AG09309 (cell line): Measurements from ENCODE around the gene BLTP3A.
"Not testable (repeated sequence)": the region's sequence is repeated elsewhere in the genome, so short reads cannot be mapped to it uniquely, and the experiment has no call there.

ENCODE experiments used
- DNase-seq: peaks from one replicate; pipeline ENCODE4 v3.0.0-alpha.2; 2010; ENCODE audit warnings: low read depth
- H3K4me3 ChIP-seq: 2 replicates; pipeline ENCODE4 v1.5.1; 2011; ENCODE audit warnings: mild to moderate bottlenecking, low read depth, low read length, moderate library complexity; ENCODE audit not compliant: control insufficient read depth
- CTCF ChIP-seq: IDR thresholded peaks from 2 replicates; pipeline ENCODE4 v1.5.1; 2011; ENCODE audit warnings: mild to moderate bottlenecking, low read depth, low read length, inconsistent platforms; ENCODE audit not compliant: insufficient read depth, control insufficient read depth; ENCODE audit errors: missing control alignments

BLTP3A gene

GRCh38 chr6:34817446-34817845, 25.6 kb downstream of the BLTP3A start:
- no peak for TF ChIP-seq CTCF
- H3K4me3 ChIP-seq = no peak overlapping the region
- DNase-seq = no peak

- not testable (repeated sequence) for DNase-seq, H3K4me3 ChIP-seq
Observed at GRCh38 chr6:34818872-34819570, 27.1 kb downstream of the BLTP3A start.

- no peak for TF ChIP-seq CTCF
- no peak overlapping the region for H3K4me3 ChIP-seq
- DNase-seq = no peak
Observed at GRCh38 chr6:34819571-34820480, 27.9 kb downstream of the BLTP3A start.

- no peak for TF ChIP-seq CTCF
- no peak overlapping the region for H3K4me3 ChIP-seq
- DNase-seq = no peak
Observed at GRCh38 chr6:34829137-34829536, 37.3 kb downstream of the BLTP3A start.

GRCh38 chr6:34832942-34833341, 41.1 kb downstream of the BLTP3A start:
- DNase-seq = no peak
- no peak overlapping the region for H3K4me3 ChIP-seq
- no peak for TF ChIP-seq CTCF

GRCh38 chr6:34834789-34835518, 43.1 kb downstream of the BLTP3A start:
- DNase-seq = peak; percentile 18
- H3K4me3 ChIP-seq = no peak overlapping the region
- TF ChIP-seq CTCF = no peak

- no peak for TF ChIP-seq CTCF
- H3K4me3 ChIP-seq = no peak overlapping the region
- DNase-seq = no peak
Observed at GRCh38 chr6:34836008-34836407, 44.1 kb downstream of the BLTP3A start.
